GM19397 (cell line): Measurements from ENCODE around the gene ST7.
A peak's percentile ranks its signal among the peaks of the same experiment; 100 is the strongest.
"Not testable (repeated sequence)": the region's sequence is repeated elsewhere in the genome, so short reads cannot be mapped to it uniquely, and the experiment has no call there.

Source experiments
- ATAC-seq: cut with Tn5 transposase; IDR thresholded peaks from one replicate; pipeline ENCODE4 v1.9.1; 2021; ENCODE audit warnings: mild to moderate bottlenecking, moderate library complexity; ENCODE audit not compliant: unreplicated experiment

ST7 gene

DNA sequence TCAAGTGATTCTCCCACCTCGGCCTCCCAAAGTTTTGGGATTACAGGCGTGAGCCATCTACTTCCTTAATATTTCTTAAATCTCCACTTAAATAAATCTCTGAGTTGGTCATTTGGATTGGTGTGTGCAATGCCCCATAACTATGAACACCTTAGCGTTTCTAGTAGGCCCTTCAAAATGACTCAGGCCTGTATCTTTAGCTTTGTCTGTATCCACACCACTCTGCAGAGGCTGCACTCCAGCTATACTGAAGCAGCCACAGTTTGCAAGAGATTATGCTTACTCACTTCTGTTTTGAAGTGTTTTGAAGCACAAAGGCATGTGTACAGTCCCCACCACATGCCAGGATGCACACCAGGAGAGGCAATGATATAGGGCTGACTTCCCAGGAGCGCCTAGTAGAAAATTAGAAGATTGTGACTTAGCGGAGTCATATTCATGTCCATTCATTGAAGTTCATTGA lies 2.4 kb upstream of the ST7 start:
- no peak for ATAC-seq

DNA sequence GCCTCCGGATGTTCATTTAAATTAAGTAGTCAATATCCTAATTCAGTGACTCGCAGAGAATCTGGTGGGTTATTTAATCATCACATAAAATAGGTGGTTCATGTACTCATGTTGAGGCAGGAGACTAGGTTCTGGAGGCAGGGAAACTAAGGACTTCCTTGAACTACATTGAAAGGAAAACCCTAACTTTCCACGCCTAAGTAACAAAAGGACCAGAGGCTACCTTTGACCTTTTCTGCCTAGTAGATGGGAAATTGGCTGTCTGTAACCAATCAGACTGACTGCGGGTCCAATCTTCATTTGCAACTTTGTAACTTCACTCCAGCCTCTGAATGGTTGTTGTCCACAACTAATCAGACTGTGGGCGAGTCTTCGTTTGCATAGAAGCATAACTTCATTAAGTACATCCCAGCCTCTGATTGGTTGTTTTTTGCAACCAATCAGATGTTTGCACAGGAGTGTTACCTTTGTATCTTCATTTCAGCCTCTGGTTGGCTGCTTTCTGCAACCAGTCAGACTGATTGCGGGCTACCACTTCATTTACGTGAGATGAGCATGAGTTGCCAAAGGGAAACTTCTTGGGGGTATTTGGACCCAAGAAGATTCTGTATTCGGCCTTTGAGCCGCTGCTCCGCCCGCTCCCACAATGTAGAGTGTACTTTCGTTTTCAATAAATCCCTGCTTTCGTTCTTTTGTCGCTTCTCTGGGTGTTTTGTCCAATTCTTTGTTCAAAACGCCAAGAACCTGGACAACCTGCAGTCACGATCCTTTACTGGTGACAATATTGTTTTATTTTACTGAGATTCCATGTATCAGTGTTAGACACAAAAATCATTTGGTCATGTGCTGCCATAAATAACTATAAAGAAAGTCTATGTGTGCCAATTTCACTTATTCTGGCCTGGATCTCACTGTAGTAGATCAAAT lies 1.7 kb upstream of the ST7 start:
- ATAC-seq = no peak

GRCh38 chr7:116952635-116953371 lies 498 bp upstream of the ST7 start:
- ATAC-seq = peak; percentile 19

DNA sequence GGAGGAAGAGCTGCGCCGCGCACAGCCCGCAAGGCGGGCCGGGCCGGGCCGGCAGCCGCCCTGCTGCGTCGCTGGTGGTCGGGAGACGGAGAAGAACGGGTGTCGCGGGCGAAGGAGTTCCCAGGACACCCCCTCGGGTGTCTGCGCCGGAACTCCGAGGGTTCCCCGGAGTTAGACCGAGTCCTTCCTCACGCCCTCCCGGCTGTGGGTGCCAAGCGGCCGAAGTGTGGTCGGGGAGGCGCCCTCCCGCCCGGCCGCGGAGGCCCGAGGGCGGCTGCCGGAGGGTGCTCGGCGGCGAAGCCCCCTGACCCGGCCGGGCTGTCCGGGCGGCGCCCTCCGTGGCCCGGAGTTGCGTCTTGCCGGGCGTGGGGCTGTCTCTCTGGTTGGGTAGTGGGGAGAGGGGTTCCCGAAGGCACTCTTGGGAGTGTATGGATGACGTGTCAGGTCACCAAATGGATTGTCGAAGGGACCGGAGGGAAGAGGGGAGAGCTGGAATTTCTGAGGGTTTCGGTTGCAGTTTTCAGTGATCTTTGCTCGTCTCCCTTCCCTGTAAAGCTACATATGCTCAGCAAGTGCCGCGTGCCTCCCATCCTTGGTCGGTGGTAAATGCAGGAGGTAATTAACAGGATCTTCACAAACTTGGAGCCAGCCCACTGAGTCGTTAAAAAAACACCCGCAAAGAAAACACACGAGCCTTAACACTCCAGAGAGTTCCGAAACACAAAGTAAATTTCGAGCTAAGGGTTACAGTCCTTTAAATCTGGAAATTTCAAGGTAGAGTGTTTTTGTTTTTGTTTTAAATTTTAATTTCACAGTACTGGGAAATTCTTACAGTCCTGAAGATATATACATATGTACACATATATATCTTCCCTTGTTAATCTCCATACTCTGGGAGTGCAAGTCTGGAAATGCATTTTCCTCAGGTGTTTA lies 871 bp downstream of the ST7 start:
- peak; percentile 30 for ATAC-seq

GRCh38 chr7:116955340-116955739 lies 2.0 kb downstream of the ST7 start:
- ATAC-seq = no peak

GRCh38 chr7:116955801-116956476 lies 2.6 kb downstream of the ST7 start:
- peak; percentile 54 for ATAC-seq

DNA sequence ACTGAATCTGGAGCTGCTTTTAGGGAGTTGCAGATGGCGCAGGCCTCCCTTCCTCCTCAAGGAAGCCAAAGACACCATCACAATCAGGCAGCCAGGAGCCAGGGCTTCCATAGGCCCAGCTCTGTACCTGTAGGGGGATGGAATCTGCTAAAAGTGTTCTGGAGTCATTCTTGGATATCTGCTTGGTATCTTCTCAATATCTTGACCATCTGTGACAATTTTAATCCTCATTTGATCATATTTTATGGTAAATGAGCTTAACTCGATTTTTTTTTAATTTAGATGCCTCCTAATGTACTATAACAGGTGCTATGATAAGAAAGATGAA lies 3.1 kb downstream of the ST7 start:
- ATAC-seq = no peak

GRCh38 chr7:116957874-116958273 lies 4.6 kb downstream of the ST7 start:
- peak; percentile 26 for ATAC-seq

- ATAC-seq = not testable (repeated sequence)
Measured at GRCh38 chr7:116961966-116962673, 8.8 kb downstream of the ST7 start.

DNA sequence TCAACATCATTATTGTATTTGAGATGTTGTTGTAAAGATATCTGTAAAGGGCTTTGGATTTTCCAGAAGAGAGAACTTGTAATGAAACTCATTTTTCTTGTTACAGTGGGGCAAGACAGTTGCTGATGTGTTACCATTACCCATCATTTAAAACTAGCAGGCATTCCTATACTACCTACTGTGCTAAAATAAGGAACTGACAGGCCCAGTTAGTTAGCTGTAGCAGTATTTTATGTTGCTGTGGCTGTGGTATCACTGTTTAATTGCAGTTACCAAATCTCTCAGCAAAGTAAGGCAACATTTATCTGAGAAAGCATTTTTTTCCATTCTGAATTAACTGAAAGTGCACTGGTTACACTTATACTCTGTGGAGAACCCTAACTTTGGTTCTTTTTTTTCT lies 9.9 kb downstream of the ST7 start:
- no peak for ATAC-seq

DNA sequence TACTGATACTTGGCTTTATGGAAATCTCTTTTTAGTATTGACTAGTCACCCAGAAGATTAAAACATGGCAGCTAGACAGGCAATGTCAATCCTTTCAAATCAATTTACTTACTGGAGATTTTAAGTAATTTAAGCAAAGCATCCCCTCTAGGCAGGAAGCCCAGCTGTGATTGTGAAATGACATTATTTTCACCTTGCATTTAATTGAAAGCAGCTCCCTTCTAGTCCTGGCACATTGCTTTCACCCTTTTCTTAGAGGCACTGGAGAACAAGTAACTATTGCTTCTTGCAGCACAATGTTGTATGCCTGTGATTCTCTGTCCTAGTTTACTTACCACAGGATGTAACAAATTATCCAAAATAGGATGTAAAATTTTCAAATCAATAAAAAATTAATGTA lies 13.3 kb downstream of the ST7 start:
- no peak for ATAC-seq

DNA sequence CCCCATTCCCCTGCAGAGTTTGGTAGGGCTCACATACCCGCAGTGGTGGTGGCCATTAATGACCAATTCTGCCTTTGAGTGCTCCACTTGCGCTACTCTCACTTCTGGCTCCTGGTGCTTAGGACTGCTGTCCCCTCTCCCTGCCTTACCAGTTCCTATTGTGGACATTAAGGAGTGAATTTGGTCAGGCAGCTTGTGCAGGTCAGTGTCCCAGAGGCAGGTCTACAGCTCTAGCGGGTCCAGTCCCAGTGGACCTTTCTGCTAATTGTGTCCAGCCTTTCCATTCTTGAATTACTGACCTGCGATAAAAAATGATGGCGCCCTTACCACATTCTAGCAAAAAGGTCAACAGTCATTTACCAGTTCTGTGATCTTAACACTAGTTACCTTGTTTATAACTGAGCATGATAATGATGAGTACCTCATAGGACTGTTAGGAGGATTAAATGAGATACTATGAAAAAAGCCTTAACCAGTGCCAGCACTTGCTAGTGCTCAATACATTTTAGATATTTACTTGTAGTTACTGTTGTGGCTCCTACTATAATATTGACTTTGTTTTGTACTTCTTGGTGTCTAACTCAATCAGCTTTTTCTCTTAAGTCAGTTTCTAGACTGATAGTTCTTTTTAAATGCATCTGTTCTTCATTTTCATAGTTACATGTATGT lies 14.1 kb downstream of the ST7 start:
- no peak for ATAC-seq

DNA sequence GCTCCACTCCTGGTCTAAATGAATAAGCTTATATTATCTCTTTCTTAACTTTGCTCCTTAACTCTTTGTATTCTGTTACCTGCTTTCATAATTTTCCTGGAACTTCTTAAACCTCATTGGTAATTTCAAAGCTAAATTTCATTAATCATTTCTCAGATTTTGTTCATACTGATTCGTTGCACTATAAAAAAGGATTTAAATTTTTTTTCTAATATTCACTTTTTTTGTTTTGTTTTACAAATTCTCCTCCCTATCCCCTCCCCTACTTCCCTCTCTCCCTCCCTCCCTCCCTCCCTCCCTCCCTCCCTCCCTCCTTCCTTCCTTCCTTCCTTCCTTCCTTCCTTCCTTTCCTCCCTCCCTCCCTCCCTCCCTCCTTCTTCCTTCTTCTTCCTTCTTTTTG lies 14.7 kb downstream of the ST7 start:
- ATAC-seq = no peak

GRCh38 chr7:116968631-116969030 lies 15.3 kb downstream of the ST7 start:
- no peak for ATAC-seq

DNA sequence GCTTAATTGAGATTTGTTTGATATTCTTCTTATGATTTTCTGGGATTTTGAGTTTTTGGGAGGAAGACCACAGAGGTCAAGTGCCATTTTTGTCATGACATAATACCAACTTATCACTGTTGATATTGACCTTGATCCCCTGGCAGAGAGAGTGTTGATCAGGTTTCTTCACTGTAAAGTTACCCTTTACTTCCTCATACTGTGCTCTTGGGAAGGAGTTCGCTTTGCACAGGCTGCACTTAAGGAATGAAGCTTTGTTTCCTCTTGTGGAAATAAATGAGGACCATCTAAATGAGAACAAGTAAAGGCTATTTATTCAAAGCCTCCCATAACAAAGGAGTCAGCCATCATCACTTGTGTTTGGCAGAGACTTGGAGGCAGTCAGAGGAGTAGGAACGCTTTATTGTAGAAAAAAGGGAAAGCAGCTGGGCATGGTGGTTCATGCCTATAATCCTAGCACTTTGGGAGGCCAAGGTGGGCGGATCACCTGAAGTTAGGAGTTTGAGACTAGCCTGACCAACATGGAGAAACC lies 16.1 kb downstream of the ST7 start:
- ATAC-seq = no peak

DNA sequence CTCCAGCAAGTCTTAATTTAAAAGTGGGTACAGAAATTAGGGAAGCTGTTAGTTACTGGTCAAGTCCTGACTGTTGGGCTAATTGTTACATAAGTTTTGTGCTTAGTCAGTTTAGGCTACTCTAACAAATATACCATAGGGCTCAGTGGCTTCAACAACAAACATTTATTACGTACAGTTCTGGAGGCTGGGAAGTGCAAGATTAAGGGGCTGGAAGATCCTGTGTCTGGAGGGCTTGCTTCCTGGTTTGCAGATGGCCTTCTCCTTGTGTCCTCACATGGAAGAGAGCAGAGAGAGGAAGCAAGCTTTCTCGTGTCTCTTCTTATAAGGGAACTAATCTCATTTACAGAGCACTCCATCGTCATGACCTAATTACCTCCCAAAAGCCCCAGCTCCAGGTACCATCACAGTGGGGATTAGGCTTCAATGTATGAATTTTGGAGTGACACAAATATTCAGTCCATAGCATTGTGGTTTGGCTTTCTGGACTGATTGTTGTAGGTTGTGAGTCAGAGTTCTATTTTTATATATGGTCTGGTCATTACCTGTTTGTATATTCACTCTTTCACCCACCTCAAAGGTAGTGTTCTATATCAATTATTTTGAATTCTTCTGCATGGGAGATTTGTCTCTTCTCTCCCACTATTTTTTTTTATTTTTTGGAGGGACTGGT lies 17.1 kb downstream of the ST7 start:
- ATAC-seq = no peak

DNA sequence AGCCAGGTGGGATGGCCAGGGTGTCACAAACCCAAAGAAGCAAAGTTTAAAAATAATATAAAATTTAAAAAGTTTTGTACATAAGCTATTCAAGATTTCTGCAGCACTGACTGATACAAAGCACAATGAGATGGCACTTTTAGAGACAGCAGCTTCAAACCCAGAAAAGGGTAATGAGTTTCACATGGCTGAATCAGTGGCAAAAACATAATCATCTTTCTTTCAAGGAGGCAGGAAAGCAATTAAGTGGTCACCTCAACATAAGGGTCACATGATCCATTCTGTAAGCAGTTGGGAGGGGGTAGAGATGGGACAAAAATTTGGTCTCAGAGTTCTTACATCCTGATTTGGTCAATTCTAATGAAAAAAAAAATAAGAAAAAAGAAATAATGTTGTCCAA lies 17.9 kb downstream of the ST7 start:
- not testable (repeated sequence) for ATAC-seq

DNA sequence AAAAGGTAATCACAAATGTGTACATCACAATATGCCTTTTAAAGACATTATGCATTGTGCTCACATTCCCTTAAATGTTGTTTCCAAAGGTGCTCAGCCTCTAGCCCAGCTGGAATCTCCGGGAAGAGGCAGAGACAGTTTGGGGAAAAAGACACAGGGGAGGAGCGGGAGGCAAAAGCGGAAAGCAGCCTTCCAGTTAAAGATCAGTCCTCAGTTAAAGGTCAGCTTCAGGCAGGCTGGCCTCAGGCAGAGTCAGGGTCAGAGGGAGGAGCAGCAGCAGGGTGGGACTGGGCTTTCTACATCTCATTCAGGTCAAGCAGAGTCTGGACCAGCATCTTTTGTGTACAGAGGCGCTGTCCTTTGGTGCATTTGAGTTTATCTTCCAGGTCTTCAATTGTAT lies 18.6 kb downstream of the ST7 start:
- no peak for ATAC-seq

GRCh38 chr7:116975024-116975423 lies 21.7 kb downstream of the ST7 start:
- ATAC-seq = not testable (repeated sequence)
